ENCODE results near the gene ARL15.
"Not testable (repeated sequence)": the region's sequence is repeated elsewhere in the genome, so short reads cannot be mapped to it uniquely, and the experiment has no call there.

ARL15 gene

DNA sequence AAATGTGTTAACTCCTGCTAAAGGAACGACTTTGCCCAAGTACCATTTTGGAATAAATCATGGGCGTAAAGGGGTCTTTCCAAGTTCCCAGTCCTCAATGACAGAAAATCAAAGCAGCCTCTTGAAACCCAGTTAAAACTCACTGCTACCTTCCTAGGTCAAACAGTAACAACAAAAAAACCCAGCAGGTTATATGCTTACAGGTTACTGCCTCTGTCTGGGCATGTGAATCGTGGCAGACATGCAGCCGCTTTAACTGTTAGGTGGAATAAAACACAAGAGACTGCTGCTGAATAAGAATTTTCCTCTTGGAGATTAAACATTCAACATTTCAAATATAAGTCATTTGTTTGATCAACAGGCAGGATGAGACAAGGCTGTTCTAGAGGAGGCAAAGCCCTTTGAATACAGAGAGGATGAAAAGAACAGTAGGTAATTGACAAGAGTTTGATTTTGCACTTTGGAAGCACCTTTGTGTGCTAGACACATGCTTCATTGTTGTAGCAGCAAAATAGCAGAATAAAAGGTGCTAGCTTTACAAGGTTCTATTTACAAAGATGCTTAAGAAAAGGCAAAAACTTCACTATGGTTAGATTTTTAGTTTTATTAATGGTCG lies 430.6 kb downstream of the ARL15 start:
- no peak for DNase-seq

DNA sequence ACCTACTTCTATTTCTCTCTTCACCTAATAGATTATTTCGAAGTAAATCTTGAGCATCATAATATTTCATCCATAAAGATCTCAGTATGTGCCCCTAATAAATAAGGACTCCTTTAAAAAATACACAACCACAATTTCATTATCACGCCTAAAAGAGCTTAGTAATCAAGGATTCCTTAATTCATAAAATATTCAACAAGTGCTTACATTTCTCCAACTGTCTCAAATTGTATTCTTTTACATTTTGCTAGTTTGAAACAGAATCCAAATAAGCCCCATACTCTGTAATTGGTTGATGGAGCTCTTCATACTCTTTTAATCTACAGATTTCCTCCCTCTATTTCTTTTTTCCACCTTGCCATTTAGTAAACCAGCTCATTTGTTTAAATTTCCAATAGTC lies 432.4 kb downstream of the ARL15 start:
- DNase-seq, result no peak

DNA sequence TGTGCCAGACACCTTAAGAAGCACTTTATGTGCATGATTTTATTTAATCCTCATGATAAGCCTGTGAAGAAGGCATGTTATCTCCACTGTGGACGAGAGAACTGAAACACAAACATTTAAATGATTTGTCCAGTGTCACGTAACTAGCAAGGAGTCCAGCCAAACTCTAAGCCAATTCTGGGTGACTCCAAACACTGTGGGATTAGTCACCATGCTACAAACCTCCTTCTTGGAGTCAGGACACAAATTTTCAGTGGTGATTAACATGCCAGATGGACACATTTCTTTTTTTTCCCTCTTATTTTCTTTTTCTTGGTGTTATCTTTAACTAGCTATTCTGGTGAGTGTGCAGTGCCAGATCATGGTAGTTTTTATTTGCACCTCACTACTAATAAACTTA lies 433.1 kb downstream of the ARL15 start:
- no peak for DNase-seq

DNA sequence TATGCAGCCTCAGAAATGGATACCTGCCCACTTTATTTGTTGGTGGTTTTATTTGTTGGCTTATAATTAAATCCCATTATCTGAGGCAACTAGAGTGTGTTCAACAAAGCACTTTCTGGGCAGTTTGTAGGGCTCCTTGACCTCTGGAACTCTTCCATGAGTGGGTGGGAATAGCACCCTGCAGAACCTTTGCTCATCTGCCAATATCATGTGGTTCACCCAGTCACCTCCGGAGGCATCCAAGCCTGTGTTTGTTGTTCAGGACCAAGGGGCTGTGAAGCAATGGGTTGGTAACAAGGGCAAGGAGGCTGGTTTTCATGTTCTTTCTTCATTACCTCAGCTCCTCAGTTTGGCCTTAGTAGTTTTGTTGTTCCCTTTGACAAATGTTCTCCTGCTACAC lies 436.0 kb downstream of the ARL15 start:
- no peak for DNase-seq

DNA sequence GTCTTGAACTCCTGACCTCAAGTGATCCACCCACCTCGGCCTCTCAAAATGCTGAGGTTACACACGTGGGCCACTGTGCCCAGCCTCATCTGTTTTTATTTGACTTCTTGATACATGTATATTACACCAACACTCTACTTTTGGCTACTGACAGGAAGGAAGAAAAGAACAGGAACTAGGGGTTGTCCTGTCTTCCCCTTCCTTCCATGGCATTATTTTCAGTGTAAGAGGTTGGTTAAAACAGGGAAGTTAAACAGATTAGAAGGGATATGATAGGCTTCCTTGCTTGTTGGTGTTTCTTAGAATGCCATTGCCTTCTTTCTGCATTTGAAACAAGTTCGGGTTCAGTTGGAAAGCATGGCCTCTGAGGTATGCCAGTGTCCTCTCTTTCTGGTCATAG lies 437.1 kb downstream of the ARL15 start:
- DNase-seq, result no peak

DNA sequence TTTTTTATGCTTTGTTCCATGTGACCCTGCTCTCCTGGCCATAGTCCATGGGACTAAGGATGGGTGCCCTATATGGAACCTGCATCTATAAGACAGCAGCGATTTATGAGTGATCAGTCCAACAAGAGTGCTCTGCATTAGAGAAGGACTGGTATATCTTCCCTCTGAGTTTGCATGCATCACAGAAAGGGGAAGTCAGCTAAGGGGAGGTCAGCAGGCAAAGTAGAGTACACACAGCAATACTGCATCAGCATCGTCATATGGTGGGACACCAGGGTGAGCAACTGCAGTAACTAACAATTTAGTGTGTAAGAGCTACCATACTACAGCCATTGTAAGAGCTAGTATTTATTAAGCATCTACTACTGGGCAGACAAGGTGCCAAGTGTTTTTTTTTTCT lies 438.6 kb downstream of the ARL15 start:
- DNase-seq, result no peak

DNA sequence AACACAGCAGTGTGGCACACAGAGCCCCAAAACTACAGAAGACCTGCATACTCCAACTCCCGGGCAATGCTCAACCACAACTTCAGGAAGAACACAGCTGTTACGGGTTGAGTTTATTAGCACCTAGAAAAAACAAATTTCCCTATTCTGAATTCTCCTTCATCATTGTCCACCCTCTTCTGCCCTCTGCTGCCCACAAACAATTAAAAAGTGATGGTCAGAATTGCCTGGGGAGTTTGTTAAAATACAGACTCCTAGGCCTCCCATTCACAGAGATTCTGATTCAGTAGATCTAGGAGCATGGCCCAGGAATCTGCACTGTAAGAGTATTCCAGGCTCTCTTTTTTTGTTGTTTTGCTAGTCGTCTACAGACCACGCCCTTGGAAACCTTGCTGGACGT lies 439.3 kb downstream of the ARL15 start:
- no peak for DNase-seq

DNA sequence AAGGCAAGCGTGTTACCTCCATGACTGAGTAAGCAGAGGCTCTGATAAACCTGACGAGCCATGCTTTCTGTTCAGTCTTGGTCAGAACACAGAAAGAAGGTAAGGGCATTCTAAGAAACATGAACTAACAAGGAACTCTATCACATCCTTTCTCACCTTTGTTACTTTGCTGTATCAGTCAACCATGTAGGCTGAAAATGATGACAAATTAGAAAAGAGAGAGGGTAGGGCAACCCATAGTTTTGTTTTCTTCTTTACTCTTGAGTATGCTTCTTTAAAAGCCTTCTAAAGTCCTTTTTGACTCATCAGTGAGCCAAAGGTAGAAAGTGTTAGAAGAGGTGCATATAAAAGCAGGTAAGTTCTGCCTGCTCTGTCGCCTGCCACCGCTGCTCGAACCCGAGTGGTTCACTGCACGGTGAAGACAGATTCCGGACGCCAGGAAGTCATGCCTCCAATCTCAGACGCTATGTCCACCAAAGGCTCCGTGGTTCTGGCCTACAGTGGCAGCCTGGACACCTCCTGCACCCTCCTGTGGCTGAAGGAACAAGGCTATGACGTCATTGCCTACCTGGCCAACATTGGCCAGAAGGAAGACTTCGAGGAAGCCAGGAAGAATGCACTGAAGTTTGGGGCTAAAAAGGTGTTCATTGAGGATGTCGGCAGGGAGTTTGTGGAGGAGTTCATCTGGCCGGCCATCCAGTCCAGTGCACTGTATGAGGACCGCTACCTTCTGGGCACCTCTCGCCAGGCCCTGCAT lies 451.5 kb downstream of the ARL15 start:
- no peak for DNase-seq

DNA sequence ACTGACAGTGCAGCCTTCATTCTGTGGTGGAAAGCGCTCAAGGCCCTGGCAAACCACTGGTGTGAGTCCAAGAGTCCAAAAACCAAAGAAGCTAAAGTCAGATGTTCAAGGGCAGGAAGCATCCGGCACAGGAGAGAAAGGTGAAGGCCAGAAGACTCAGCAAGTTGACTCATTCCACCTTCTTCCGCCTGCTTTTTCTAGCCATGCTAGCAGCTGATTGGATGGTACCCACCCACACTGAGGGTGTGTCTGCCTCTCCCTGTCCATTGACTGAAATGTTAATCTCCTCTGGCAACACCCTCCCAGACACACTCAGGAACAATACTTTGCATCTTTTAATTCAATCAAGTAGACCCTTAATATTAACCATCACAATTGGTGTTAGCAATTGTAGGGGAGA lies 453.9 kb downstream of the ARL15 start:
- no peak for DNase-seq

DNA sequence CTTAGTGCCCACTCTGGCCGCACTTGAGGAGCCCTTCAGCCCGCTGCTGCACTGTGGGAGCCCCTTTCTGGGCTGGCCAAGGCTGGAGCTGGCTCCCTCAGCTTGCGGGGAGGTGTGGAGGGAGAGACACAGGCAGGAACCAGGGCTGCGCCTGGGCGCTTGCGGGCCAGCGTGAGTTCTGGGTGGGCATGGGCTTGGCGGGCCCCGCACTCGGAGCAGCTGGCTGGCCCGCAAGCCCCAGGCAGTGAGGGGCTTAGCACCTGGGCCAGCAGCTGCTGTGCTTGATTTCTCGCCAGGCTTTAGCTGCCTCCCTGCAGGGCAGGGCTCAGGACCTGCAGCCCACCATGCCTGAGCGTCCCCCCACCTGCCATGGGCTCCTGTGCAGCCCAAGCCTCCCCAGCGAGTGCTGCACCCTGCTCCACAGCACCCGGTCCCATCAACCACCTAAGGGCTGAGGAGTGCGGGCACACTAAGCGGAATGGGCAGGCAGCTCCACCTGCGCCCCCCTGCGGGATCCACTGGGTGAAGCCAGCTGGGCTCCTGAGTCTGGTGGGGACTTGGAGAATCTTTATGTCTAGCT lies 473.4 kb downstream of the ARL15 start:
- DNase-seq, result not testable (repeated sequence)

DNA sequence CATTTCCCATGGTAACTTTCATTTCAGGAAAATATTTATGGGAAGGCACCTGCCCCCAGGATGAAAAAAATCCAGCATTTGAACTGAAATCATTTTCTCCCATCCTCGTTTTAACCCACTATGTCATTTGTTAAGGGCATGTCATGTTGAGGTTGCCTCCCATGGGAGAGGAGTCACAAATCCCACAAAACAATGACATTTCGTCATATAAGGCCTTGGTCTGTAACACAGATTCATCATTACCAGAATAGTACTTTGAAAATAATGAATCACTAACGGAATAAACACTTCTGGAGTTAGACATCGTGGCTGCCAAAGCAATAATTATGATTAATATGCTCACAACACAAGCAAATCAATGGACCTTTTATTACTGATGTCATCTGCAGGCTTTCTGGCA lies 475.9 kb downstream of the ARL15 start:
- no peak for DNase-seq

All from activated CD4-positive, alpha-beta T cell treated with anti-CD3 and anti-CD28 coated beads, Interleukin-2, amount 50 U/mL, for 4 hours (primary cell).